Prostate gland (tissue), 2 donors: Measurements from ENCODE around the gene NPS. TPM values are rescaled to one million over a fixed set of nuclear protein-coding genes. Genes with fewer than 3 reads are reported as not detected.

Source experiments
- DNase-seq: peaks from one replicate; pipeline ENCODE4 v3.0.0-alpha.2; 2019; ENCODE audit warnings: low spot score
- H3K27ac ChIP-seq, 2 donors: fragments of 200-600 bp; sonication (generic); 2 replicates each; pipeline ENCODE4 v1.5.1; 2017 to 2019
- H3K27me3 ChIP-seq: fragments of 200-600 bp; sonication (generic); replicated peaks from 2 replicates; pipeline ENCODE4 v1.5.1; 2019; ENCODE audit not compliant: insufficient read depth
- H3K36me3 ChIP-seq, 2 donors: fragments of 200-600 bp; sonication (generic); 1 replicate in 1 of 2; 2 replicates in 1 of 2; pipeline versions ENCODE4 v1.5.1 to v1.8.1; 2017 to 2019
- H3K4me1 ChIP-seq: fragments of 200-600 bp; sonication (generic); replicated peaks from 2 replicates; pipeline ENCODE4 v1.5.1; 2019
- H3K4me3 ChIP-seq, 2 donors: fragments of 200-600 bp; sonication (generic); 2 replicates each; pipeline ENCODE4 v1.5.1; 2017 to 2019
- H3K9me3 ChIP-seq: fragments of 200-600 bp; sonication (generic); 2 replicates; pipeline ENCODE4 v1.5.1; 2017
- POLR2A ChIP-seq: fragments of 450-650 bp; IDR thresholded peaks from one replicate; pipeline ENCODE4 v1.6.1; 2016; ENCODE audit warnings: antibody characterized with exemption, mild to moderate bottlenecking
- POLR2AphosphoS5 ChIP-seq: sonication (generic); formaldehyde crosslinking; IDR thresholded peaks from one replicate; pipeline ENCODE4 v1.6.1; 2017; ENCODE audit warnings: antibody characterized with exemption
- WGBS: methylation state at CpG from one replicate; pipeline ENCODE4 v1.1.5; 2018; 5-methylcytosine and 5-hydroxymethylcytosine counted together
- intact Hi-C: fragments of 100-400 bp; cut with DNase I; formaldehyde crosslinking; loops from one replicate; pipeline ENCODE4 v1.14.2; 2022
- total RNA-seq, 2 donors: library from RNA; depleted of rRNA; stranded (reverse); fragments of >200 nt; gene quantifications; one replicate each; pipeline ENCODE4 v1.1.0, GENCODE V29; 2016
- TF ChIP-seq, protein P1 (sequence below), 4 experiments: fragments of 200-600 bp in 2 of 4; fragments of 450-650 bp in 2 of 4; sonication (generic) in 2 of 4; IDR thresholded peaks; 1 replicate in 3 of 4; 2 replicates in 1 of 4; pipeline ENCODE4 v1.5.1; 2016 to 2019; ENCODE audit warnings: antibody characterized with exemption in 4 of 4, mild to moderate bottlenecking in 2 of 4, moderate library complexity in 2 of 4

NPS gene
- total RNA-seq, 2 donors from 2014 or later: not detected

- Histone ChIP-seq H3K9me3 (no peaks in the 10 kb centered on the region), H3K36me3 (no peaks in the 10 kb centered on the region), H3K4me1 (no peaks in the 10 kb centered on the region), H3K4me3 (no peak overlapping the region), H3K27ac (no peak overlapping the region), H3K27me3 (no peaks in the 10 kb centered on the region)
- TF ChIP-seq, protein P1, sequence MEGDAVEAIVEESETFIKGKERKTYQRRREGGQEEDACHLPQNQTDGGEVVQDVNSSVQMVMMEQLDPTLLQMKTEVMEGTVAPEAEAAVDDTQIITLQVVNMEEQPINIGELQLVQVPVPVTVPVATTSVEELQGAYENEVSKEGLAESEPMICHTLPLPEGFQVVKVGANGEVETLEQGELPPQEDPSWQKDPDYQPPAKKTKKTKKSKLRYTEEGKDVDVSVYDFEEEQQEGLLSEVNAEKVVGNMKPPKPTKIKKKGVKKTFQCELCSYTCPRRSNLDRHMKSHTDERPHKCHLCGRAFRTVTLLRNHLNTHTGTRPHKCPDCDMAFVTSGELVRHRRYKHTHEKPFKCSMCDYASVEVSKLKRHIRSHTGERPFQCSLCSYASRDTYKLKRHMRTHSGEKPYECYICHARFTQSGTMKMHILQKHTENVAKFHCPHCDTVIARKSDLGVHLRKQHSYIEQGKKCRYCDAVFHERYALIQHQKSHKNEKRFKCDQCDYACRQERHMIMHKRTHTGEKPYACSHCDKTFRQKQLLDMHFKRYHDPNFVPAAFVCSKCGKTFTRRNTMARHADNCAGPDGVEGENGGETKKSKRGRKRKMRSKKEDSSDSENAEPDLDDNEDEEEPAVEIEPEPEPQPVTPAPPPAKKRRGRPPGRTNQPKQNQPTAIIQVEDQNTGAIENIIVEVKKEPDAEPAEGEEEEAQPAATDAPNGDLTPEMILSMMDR (IDR thresholded peaks at IDR 0.05): no peak
- TF ChIP-seq POLR2AphosphoS5: no peak
- TF ChIP-seq POLR2A: no peak
- no peak for DNase-seq
- intact Hi-C loops: no loop called here
- WGBS: 29% methylated on average over 8 of the region's 8 CpGs
Observed at GRCh38 chr10:127527891-127528290, 21.2 kb upstream of the NPS start.

- Histone ChIP-seq H3K9me3 (no peaks in the 10 kb centered on the region), H3K27ac (no peak overlapping the region), H3K27me3 (no peaks in the 10 kb centered on the region), H3K4me3 (no peak overlapping the region), H3K4me1 (no peaks in the 10 kb centered on the region), H3K36me3 (no peaks in the 10 kb centered on the region)
- DNase-seq: no peak
- TF ChIP-seq, protein P1 (IDR thresholded peaks at IDR 0.05): no peak
- no peak for TF ChIP-seq POLR2A
- no peak for TF ChIP-seq POLR2AphosphoS5
- WGBS: 93% methylated on average over 6 of the region's 6 CpGs
- intact Hi-C loops: no loop called here
Observed at GRCh38 chr10:127532193-127532592, 16.9 kb upstream of the NPS start.

- DNase-seq: no peak
- 91% methylated on average over 5 of the region's 5 CpGs for WGBS
- intact Hi-C loops: no loop called here
Observed at GRCh38 chr10:127532659-127533058, 16.4 kb upstream of the NPS start.

GRCh38 chr10:127534074-127534473 lies 15.0 kb upstream of the NPS start:
- Histone ChIP-seq H3K4me3 (no peak overlapping the region), H3K27me3 (no peaks in the 10 kb centered on the region), H3K9me3 (no peaks in the 10 kb centered on the region), H3K27ac (no peak overlapping the region), H3K4me1 (no peaks in the 10 kb centered on the region), H3K36me3 (no peaks in the 10 kb centered on the region)
- DNase-seq: no peak
- intact Hi-C loops: no loop called here
- 80% methylated on average over 6 of the region's 6 CpGs for whole genome bisulfite sequencing
- TF ChIP-seq POLR2A (no peak), POLR2AphosphoS5 (no peak)
- TF ChIP-seq, protein P1 (IDR thresholded peaks at IDR 0.05): no peak

More at GRCh38 chr10:127532659-127533058, 16.4 kb upstream of the NPS start:
- no peak overlapping the region for H3K4me3 ChIP-seq
- H3K4me1 ChIP-seq: no peaks in the 10 kb centered on the region
- no peaks in the 10 kb centered on the region for H3K27me3 ChIP-seq
- TF ChIP-seq, protein P1 (IDR thresholded peaks at IDR 0.05): no peak
- TF ChIP-seq POLR2AphosphoS5 (no peak), POLR2A (no peak)
- H3K36me3 ChIP-seq: no peaks in the 10 kb centered on the region
- H3K9me3 ChIP-seq: no peaks in the 10 kb centered on the region
- no peak overlapping the region for H3K27ac ChIP-seq

DNA sequence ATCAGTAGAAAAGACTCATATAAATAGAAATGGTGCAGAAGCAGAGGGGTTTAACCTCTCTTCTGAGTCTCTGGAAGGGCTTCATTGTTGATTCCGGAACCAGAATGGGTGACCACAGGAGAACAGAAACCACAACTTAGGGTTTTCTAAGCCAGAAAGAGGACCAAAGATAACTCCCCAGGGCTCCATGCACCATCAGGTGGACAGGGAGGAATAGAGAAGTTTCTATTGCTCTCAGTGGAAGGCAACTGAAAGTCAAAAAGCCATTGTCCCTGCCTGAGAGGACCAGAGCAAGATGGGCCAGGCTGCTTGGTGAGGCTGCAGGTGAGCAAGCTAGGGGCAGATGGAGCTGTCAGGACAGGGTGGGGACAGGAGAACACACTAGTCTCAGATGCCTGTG lies 14.6 kb upstream of the NPS start:
- DNase-seq: no peak
- 95% methylated on average over 1 of the region's 1 CpG for WGBS
- Histone ChIP-seq H3K27ac (no peak overlapping the region), H3K4me1 (no peaks in the 10 kb centered on the region), H3K36me3 (no peaks in the 10 kb centered on the region), H3K27me3 (no peaks in the 10 kb centered on the region), H3K4me3 (no peak overlapping the region), H3K9me3 (no peaks in the 10 kb centered on the region)
- TF ChIP-seq, protein P1 (IDR thresholded peaks at IDR 0.05): no peak
- TF ChIP-seq POLR2A: no peak
- intact Hi-C loops: no loop called here
